Measurements from ENCODE around the gene MAML2. TPM values are rescaled to one million over a fixed set of nuclear protein-coding genes. Genes with fewer than 3 reads are reported as not detected.

Gene MAML2
- total and polyA plus RNA-seq, 8 donors, result 2.4 to 11.8 (median 4.1) TPM

GRCh38 chr11:96027021-96027420 is 316.0 kb downstream of the MAML2 start:
- no peak for DNase-seq
- Histone ChIP-seq H3K27me3 (no peaks in the 10 kb centered on the region), H3K9me3 (no peaks in the 10 kb centered on the region), H3K27ac (no peak overlapping the region), H3K4me1 (no peaks in the 10 kb centered on the region), H3K4me3 (no peak overlapping the region), H3K36me3 (no peaks in the 10 kb centered on the region)
- no peak for FAIRE-seq
- ATAC-seq, result no peak
- intact Hi-C loops (cut with DNase I), result no loop called here
- TF ChIP-seq, protein P1, sequence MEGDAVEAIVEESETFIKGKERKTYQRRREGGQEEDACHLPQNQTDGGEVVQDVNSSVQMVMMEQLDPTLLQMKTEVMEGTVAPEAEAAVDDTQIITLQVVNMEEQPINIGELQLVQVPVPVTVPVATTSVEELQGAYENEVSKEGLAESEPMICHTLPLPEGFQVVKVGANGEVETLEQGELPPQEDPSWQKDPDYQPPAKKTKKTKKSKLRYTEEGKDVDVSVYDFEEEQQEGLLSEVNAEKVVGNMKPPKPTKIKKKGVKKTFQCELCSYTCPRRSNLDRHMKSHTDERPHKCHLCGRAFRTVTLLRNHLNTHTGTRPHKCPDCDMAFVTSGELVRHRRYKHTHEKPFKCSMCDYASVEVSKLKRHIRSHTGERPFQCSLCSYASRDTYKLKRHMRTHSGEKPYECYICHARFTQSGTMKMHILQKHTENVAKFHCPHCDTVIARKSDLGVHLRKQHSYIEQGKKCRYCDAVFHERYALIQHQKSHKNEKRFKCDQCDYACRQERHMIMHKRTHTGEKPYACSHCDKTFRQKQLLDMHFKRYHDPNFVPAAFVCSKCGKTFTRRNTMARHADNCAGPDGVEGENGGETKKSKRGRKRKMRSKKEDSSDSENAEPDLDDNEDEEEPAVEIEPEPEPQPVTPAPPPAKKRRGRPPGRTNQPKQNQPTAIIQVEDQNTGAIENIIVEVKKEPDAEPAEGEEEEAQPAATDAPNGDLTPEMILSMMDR (IDR thresholded peaks at IDR 0.05), result no peak

DNA sequence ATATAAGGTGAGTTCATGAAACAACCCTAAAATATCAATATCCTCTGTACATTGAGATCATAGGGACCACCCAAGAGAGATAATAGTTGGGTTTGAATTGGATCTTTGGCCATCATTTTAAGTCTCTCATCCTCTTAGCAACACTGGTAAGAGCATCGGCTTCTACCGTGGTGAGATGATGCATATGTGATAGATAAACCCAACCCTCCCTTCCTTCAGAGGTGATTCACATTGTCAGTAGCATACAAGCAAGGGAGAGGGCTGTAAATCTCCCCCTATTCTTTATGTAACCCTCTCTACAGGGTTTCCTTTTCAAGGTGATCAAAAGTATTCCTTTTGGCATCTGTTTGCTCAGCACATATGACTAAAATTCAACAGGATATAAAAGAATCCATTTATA is 316.7 kb downstream of the MAML2 start:
- TF ChIP-seq, protein P1 (IDR thresholded peaks at IDR 0.05), result no peak
- WGBS, 2 donors, result 72 to 78% methylated on average over 2 of the region's 2 CpGs
- Histone ChIP-seq H3K27me3 (no peaks in the 10 kb centered on the region), H3K9me3 (no peaks in the 10 kb centered on the region), H3K4me1 (no peaks in the 10 kb centered on the region), H3K27ac (no peak overlapping the region), H3K4me3 (no peak overlapping the region), H3K36me3 (no peaks in the 10 kb centered on the region)
- no peak for ATAC-seq
- no peak for FAIRE-seq
- DNase-seq, result no peak
- intact Hi-C loops (cut with DNase I), result no loop called here

GRCh38 chr11:96024666-96025065 is 318.3 kb downstream of the MAML2 start:
- no peak for FAIRE-seq
- no peaks in the 10 kb centered on the region for H3K27me3 ChIP-seq
- WGBS, 2 donors, result 62 to 76% methylated on average over 5 of the region's 5 CpGs
- DNase-seq, result no peak
- no peaks in the 10 kb centered on the region for H3K36me3 ChIP-seq
- no peaks in the 10 kb centered on the region for H3K9me3 ChIP-seq
- no peaks in the 10 kb centered on the region for H3K4me1 ChIP-seq
- H3K27ac ChIP-seq, result no peak overlapping the region
- intact Hi-C loops (cut with DNase I), result no loop called here
- TF ChIP-seq, protein P1 (IDR thresholded peaks at IDR 0.05), result no peak
- no peak overlapping the region for H3K4me3 ChIP-seq
- no peak for ATAC-seq

GRCh38 chr11:96023275-96023674 is 319.7 kb downstream of the MAML2 start:
- TF ChIP-seq, protein P1 (IDR thresholded peaks at IDR 0.05), result no peak
- WGBS, 2 donors, result 77 to 85% methylated on average over 7 of the region's 7 CpGs
- intact Hi-C loops (cut with DNase I), result no loop called here
- Histone ChIP-seq H3K27me3 (no peaks in the 10 kb centered on the region), H3K36me3 (no peaks in the 10 kb centered on the region), H3K4me3 (no peak overlapping the region), H3K9me3 (no peaks in the 10 kb centered on the region), H3K4me1 (no peaks in the 10 kb centered on the region), H3K27ac (no peak overlapping the region)
- ATAC-seq, result no peak
- no peak for FAIRE-seq
- no peak for DNase-seq

DNA sequence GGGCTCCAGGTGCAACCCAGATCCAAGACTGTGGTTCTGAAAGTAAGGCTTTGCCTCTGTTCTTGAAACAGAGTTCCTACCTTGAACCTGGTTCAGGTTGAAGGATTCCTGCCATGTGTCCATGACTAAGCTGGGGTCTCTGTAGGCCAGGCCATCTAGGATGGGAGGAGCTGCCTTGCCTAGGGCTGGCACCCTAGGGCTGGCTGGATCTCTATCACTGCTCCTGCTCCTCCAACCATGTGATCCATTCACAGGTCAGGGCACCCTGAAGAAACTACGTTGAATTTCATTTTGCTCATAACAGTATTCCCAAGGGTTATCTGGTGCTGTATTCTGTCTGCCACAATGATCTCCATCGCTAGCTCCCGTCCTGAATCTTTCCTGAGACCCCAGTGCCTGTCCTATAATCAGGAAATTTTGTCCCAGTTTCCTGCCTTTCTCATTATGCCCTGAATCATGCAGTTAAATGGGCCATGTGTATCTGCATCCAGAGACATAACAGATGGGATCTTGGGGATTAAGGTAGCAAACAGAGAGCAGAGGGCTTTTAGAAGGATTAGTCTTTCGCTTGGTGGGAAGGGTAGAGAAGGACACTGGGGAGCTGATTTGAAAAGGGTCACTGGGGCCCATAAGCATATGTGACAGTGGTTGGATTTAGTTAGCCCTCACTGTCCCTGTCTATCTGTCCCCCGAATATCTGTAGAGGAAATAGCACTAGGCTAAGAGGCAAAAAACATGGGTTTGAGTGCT is 320.9 kb downstream of the MAML2 start:
- intact Hi-C loops (cut with DNase I), result no loop called here
- H3K4me3 ChIP-seq, result no peak overlapping the region
- DNase-seq (no peak), FAIRE-seq (no peak), ATAC-seq (no peak)
- WGBS, 2 donors, result 72 to 77% methylated on average over 5 of the region's 5 CpGs
- no peaks in the 10 kb centered on the region for H3K27me3 ChIP-seq
- no peaks in the 10 kb centered on the region for H3K9me3 ChIP-seq
- no peaks in the 10 kb centered on the region for H3K36me3 ChIP-seq
- TF ChIP-seq, protein P1 (IDR thresholded peaks at IDR 0.05), result no peak
- H3K27ac ChIP-seq, result no peak overlapping the region
- H3K4me1 ChIP-seq, result no peaks in the 10 kb centered on the region

All from pancreas (tissue), 10 donors.